Sigmoid colon (tissue), 7 donors: ENCODE measurements around the gene XPR1. TPM values are rescaled to one million over a fixed set of nuclear protein-coding genes. Genes with fewer than 3 reads are reported as not detected.

Source experiments
- DNase-seq: peaks from one replicate; pipeline ENCODE4 v3.0.0-alpha.2; 2019
- H3K27ac ChIP-seq, 4 donors: fragments of 200-600 bp; sonication (generic); one replicate each; pipeline ENCODE4 v1.5.1; 2016 to 2019; ENCODE audit warnings: mild to moderate bottlenecking in 1 of 4
- H3K27me3 ChIP-seq, 3 donors: fragments of 200-600 bp; sonication (generic); one replicate each; pipeline ENCODE4 v1.5.1; 2019; ENCODE audit warnings: mild to moderate bottlenecking in 1 of 3
- H3K36me3 ChIP-seq, 4 donors: fragments of 200-600 bp; sonication (generic); one replicate each; pipeline ENCODE4 v1.5.1; 2016 to 2019
- H3K4me1 ChIP-seq, 4 donors: fragments of 200-600 bp; sonication (generic); one replicate each; pipeline ENCODE4 v1.5.1; 2017 to 2019
- H3K4me3 ChIP-seq, 4 donors: fragments of 200-600 bp; sonication (generic); one replicate each; pipeline ENCODE4 v1.5.1; 2017 to 2019; ENCODE audit warnings: mild to moderate bottlenecking in 2 of 4, moderate library complexity in 1 of 4
- H3K9me3 ChIP-seq, 4 donors: fragments of 200-600 bp in 3 of 4; sonication (generic) in 3 of 4; one replicate each; pipeline versions ENCODE4 v1.5.1 to v1.6.1; 2013 to 2019
- CTCF ChIP-seq, 4 experiments: fragments of 450-650 bp in 3 of 4; fragments of 200-600 bp in 1 of 4; IDR thresholded peaks; one replicate each; pipeline ENCODE4 v1.5.1; 2016 to 2019; ENCODE audit warnings: antibody characterized with exemption in 4 of 4, mild to moderate bottlenecking in 3 of 4, moderate library complexity in 2 of 4
- EP300 ChIP-seq, 4 donors: sonication (generic); formaldehyde crosslinking; IDR thresholded peaks; one replicate each; pipeline ENCODE4 v1.6.1; 2017; ENCODE audit warnings: antibody characterized with exemption in 4 of 4
- POLR2A ChIP-seq, 2 donors: fragments of 450-650 bp; IDR thresholded peaks; one replicate each; pipeline ENCODE4 v1.6.1; 2016; ENCODE audit warnings: antibody characterized with exemption in 2 of 2, mild to moderate bottlenecking in 2 of 2, moderate library complexity in 2 of 2
- POLR2AphosphoS5 ChIP-seq, 4 donors: sonication (generic); formaldehyde crosslinking; IDR thresholded peaks; one replicate each; pipeline ENCODE4 v1.6.1; 2017; ENCODE audit warnings: antibody characterized with exemption in 4 of 4
- WGBS, 2 donors: extraction: QIAGEN DNeasy Blood & Tissue Kit; methylation state at CpG; one replicate each; pipeline ENCODE4 v1.1.7; 2013; 5-methylcytosine and 5-hydroxymethylcytosine counted together
- intact Hi-C: fragments of 100-400 bp; cut with DNase I; formaldehyde crosslinking; loops from one replicate; pipeline ENCODE4 v1.15.1; 2023
- polyA plus RNA-seq, 3 donors: library from polyadenylated mRNA; stranded (reverse); fragments of 200-250 nt; gene quantifications; one replicate each; pipeline ENCODE4 v1.2.3, GENCODE V29; 2013
- total RNA-seq, 4 donors: library from RNA; depleted of rRNA; stranded (reverse); fragments of >200 nt; gene quantifications; one replicate each; pipeline ENCODE4 v1.1.0, GENCODE V29; 2016
- donor health status: healthy with polysubstance abuse.
- donor health status: Bipolar disorder and iron deficiency.
- donor health status: healthy.

The XPR1 gene
- total and polyA plus RNA-seq, 7 donors, result 1.8 to 18.8 (median 11.3) TPM

GRCh38 chr1:180896161-180896560, 264.3 kb downstream of the XPR1 start:
- TF ChIP-seq POLR2A (IDR thresholded peaks at IDR 0.05) (no peak), EP300 (IDR thresholded peaks at IDR 0.05) (no peak), POLR2AphosphoS5 (IDR thresholded peaks at IDR 0.05) (no peak), CTCF (IDR thresholded peaks at IDR 0.05) (no peak)
- intact Hi-C loops, result no loop called here
- no peaks in the 10 kb centered on the region for H3K27me3 ChIP-seq
- no peaks in the 10 kb centered on the region for H3K9me3 ChIP-seq
- no peaks in the 10 kb centered on the region for H3K4me1 ChIP-seq
- no peak for DNase-seq
- H3K4me3 ChIP-seq, result no peak overlapping the region
- 96 to 98% methylated on average over 3 of the region's 3 CpGs for WGBS, 2 donors
- no peaks in the 10 kb centered on the region for H3K36me3 ChIP-seq
- no peak overlapping the region for H3K27ac ChIP-seq

- no peak for DNase-seq
- Histone ChIP-seq H3K4me3 (no peak overlapping the region), H3K9me3 (no peaks in the 10 kb centered on the region), H3K27me3 (no peaks in the 10 kb centered on the region), H3K4me1 (no peaks in the 10 kb centered on the region), H3K27ac (no peak overlapping the region), H3K36me3 (no peaks in the 10 kb centered on the region)
- TF ChIP-seq POLR2AphosphoS5 (IDR thresholded peaks at IDR 0.05), result no peak
- TF ChIP-seq EP300 (IDR thresholded peaks at IDR 0.05), result no peak
- TF ChIP-seq CTCF (IDR thresholded peaks at IDR 0.05), result no peak
- no peak for TF ChIP-seq POLR2A (IDR thresholded peaks at IDR 0.05)
- intact Hi-C loops, result no loop called here
- WGBS, 2 donors, result 73 to 74% methylated on average over 5 of the region's 5 CpGs
These were observed 266.8 kb downstream of the XPR1 start for GRCh38 chr1:180898441-180899219.

DNA sequence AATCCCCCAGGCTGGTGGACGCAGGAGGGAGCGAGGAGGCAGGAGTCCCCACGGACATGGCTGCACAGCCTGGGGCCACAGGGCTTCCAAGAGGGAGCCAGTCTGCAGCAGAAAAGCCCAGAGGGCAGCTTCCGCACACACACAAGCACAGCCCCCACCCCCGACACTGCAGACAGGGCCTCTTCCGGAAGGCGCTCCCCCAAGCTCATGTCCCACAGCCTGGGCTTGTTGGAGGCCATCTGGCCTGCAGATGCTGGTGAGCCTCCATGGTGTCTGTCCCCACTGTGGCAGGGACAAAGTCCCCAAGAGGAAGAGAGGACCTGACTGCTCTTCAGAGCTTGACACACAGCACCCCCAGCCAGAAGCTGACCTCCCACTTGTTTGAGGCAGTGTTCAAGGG, 267.4 kb downstream of the XPR1 start:
- Histone ChIP-seq H3K36me3 (no peaks in the 10 kb centered on the region), H3K4me1 (no peaks in the 10 kb centered on the region), H3K27ac (no peak overlapping the region), H3K27me3 (no peaks in the 10 kb centered on the region), H3K9me3 (no peaks in the 10 kb centered on the region), H3K4me3 (no peak overlapping the region)
- no peak for DNase-seq
- WGBS, 2 donors, result 90 to 94% methylated on average over 7 of the region's 7 CpGs
- TF ChIP-seq POLR2AphosphoS5 (IDR thresholded peaks at IDR 0.05) (no peak), CTCF (IDR thresholded peaks at IDR 0.05) (no peak), POLR2A (IDR thresholded peaks at IDR 0.05) (no peak), EP300 (IDR thresholded peaks at IDR 0.05) (no peak)
- intact Hi-C loops, result no loop called here

DNA sequence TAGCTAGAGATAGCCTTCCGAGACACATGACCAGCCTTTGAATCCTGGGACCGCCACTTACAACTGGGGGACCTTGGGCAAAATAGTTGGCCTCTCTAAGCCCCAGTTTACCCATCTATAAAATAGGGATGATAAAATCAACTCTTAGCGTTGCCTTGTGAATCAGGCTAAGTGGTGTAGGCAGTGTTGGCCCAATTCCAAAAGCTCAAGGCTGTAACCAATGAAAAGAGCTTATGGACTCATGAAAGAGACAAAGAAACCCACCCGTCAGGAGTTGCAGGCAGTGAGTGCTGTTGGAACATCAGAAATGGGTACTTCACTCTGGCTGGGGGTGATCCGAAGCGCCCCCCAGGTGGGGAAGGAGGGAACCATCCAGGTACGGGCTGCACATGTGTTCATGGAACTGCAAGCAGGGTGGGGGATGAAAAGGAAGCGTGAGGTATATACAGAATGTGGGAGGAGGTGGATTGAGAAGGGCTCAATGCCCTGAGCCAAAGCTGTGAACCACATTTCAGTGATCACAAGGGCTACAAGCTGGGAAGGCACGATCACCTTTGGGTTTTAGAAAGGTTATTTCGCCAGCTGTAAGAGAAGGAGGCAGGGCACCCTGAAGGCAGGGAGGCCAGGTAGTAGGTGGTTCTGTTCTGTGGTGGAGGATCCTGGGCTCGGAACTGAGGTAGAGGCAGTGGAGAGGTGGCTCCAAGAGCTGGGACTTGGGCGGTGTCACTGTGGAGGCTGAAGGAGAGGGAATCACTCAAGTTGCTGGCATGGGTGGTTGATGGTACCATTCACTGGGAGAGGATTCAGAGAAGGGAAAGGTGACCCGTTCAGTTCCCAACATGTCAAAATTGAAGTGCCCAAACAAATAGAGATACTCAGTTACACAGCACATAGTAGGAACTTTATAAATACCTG, 269.5 kb downstream of the XPR1 start:
- intact Hi-C loops, result no loop called here
- Histone ChIP-seq H3K4me1 (no peaks in the 10 kb centered on the region), H3K9me3 (no peaks in the 10 kb centered on the region), H3K27me3 (no peaks in the 10 kb centered on the region), H3K27ac (no peak overlapping the region), H3K36me3 (no peaks in the 10 kb centered on the region), H3K4me3 (no peak overlapping the region)
- WGBS, 2 donors, result 84 to 88% methylated on average over 13 of the region's 13 CpGs
- DNase-seq, result no peak
- no peak for TF ChIP-seq POLR2AphosphoS5 (IDR thresholded peaks at IDR 0.05)
- TF ChIP-seq EP300 (IDR thresholded peaks at IDR 0.05), result no peak

GRCh38 chr1:180902541-180902940, 270.7 kb downstream of the XPR1 start:
- intact Hi-C loops, result no loop called here
- Histone ChIP-seq H3K36me3 (no peaks in the 10 kb centered on the region), H3K27ac (no peak overlapping the region), H3K27me3 (no peaks in the 10 kb centered on the region), H3K4me3 (no peak overlapping the region), H3K4me1 (no peaks in the 10 kb centered on the region), H3K9me3 (no peaks in the 10 kb centered on the region)
- DNase-seq, result no peak
- WGBS, 2 donors, result 81 to 84% methylated on average over 3 of the region's 3 CpGs
- TF ChIP-seq POLR2AphosphoS5 (IDR thresholded peaks at IDR 0.05) (no peak), EP300 (IDR thresholded peaks at IDR 0.05) (no peak), POLR2A (IDR thresholded peaks at IDR 0.05) (no peak), CTCF (IDR thresholded peaks at IDR 0.05) (no peak)
